H1 (cell line): ENCODE results near the gene SCN4A. TPM values are rescaled to one million over a fixed set of nuclear protein-coding genes. Genes with fewer than 3 reads are reported as not detected.

ENCODE experiments used
- CTCF ChIA-PET: fragments of 300-600 bp; sonication (Branson Sonifier 250); formaldehyde crosslinking; loops from one replicate; lab custom pipeline; 2021; ENCODE audit not compliant: partially characterized antibody; lab: Charles Lee
- POLR2A ChIA-PET: fragments of 300-600 bp; sonication (Branson Sonifier 250); formaldehyde crosslinking; loops from one replicate; lab custom pipeline; 2021; ENCODE audit warnings: inconsistent platforms; ENCODE audit not compliant: partially characterized antibody; lab: Charles Lee
- DNase-seq, 2 experiments: peaks; one replicate each; pipeline versions ENCODE4 v3.0.0 to v3.0.0-alpha.2; 2010 to 2022; ENCODE audit warnings: low spot score in 2 of 2, low read depth in 1 of 2, mixed read lengths in 1 of 2
- FAIRE-seq: peaks from 2 replicates; lab custom pipeline; 2011; peaks lifted over from hg19 to GRCh38; lab: Jason Lieb, UNC
- H2AFZ ChIP-seq: 2 replicates; pipeline ENCODE4 v1.8.1; 2012; ENCODE audit warnings: low read length, inconsistent platforms
- H2AK5ac ChIP-seq: 2 replicates; pipeline ENCODE4 v1.6.1; 2013; ENCODE audit warnings: low read depth, low read length
- H2BK120ac ChIP-seq: replicated peaks from 2 replicates; pipeline ENCODE3; 2013; ENCODE audit warnings: low read depth, low read length, inconsistent platforms
- H2BK12ac ChIP-seq: 2 replicates; pipeline ENCODE4 v1.6.1; 2013; ENCODE audit warnings: low read depth, low read length
- H2BK15ac ChIP-seq: 2 replicates; pipeline ENCODE4 v1.6.1; 2013; ENCODE audit warnings: low read length
- H2BK20ac ChIP-seq: 2 replicates; pipeline ENCODE4 v1.6.1; 2013; ENCODE audit warnings: low read length
- H2BK5ac ChIP-seq: 2 replicates; pipeline ENCODE4 v1.6.1; 2013; ENCODE audit warnings: low read depth, low read length
- H3K14ac ChIP-seq: 2 replicates; pipeline ENCODE4 v1.6.1; 2013; ENCODE audit warnings: inconsistent platforms; ENCODE audit not compliant: insufficient read length
- H3K18ac ChIP-seq: 2 replicates; pipeline ENCODE4 v1.6.1; 2013; ENCODE audit warnings: low read length; ENCODE audit errors: extremely low read depth
- H3K23ac ChIP-seq: 2 replicates; pipeline ENCODE4 v1.6.1; 2013; ENCODE audit warnings: inconsistent platforms; ENCODE audit not compliant: insufficient read length
- H3K23me2 ChIP-seq: 2 replicates; pipeline ENCODE4 v1.6.1; 2013; ENCODE audit warnings: low read depth, low read length
- H3K27ac ChIP-seq: 2 replicates; pipeline ENCODE4 v1.6.1; 2011; ENCODE audit warnings: low read depth, low read length, inconsistent platforms
- H3K27me3 ChIP-seq, 4 experiments: replicated peaks in 1 of 4; 1 replicate in 1 of 4; 2 replicates in 3 of 4; pipeline versions ENCODE4 v1.6.1 to v1.8.1; 2011 to 2013; ENCODE audit warnings: low read length in 3 of 4, mild to moderate bottlenecking in 3 of 4, inconsistent platforms in 2 of 4, mixed read lengths in 2 of 4, moderate library complexity in 1 of 4; ENCODE audit not compliant: control insufficient read depth in 3 of 4, insufficient read depth in 3 of 4; ENCODE audit errors: extremely low read depth in 1 of 4
- H3K36me3 ChIP-seq, 4 experiments: 2 replicates each; pipeline versions ENCODE4 v1.6.1 to v1.8.1; 2011 to 2013; ENCODE audit warnings: mild to moderate bottlenecking in 4 of 4, low read length in 3 of 4, moderate library complexity in 2 of 4, control low read depth in 1 of 4, inconsistent platforms in 1 of 4; ENCODE audit not compliant: insufficient read depth in 4 of 4, control insufficient read depth in 2 of 4
- H3K4ac ChIP-seq: replicated peaks from 2 replicates; pipeline ENCODE3; 2013; ENCODE audit warnings: low read length, low read depth, mixed read lengths, inconsistent platforms; ENCODE audit not compliant: insufficient read length
- H3K4me1 ChIP-seq, 4 experiments: replicated peaks in 1 of 4; 1 replicate in 1 of 4; 2 replicates in 3 of 4; pipeline versions ENCODE4 v1.6.1 to v1.8.1; 2011 to 2013; ENCODE audit warnings: low read length in 3 of 4, inconsistent platforms in 2 of 4, mixed read lengths in 1 of 4; ENCODE audit not compliant: insufficient read depth in 4 of 4, control insufficient read depth in 3 of 4
- H3K4me2 ChIP-seq, 2 experiments: 2 replicates each; pipeline versions ENCODE4 v1.6.1 to v1.8.1; 2011 to 2013; ENCODE audit warnings: low read depth in 2 of 2, low read length in 2 of 2, control low read depth in 1 of 2, inconsistent platforms in 1 of 2, mild to moderate bottlenecking in 1 of 2; ENCODE audit not compliant: insufficient read depth in 1 of 2
- H3K4me3 ChIP-seq, 4 experiments: fragments of 200-600, 300-600 bp in 1 of 4; sonication (generic), shearing (Covaris generic), sonication (Bioruptor Twin) in 1 of 4; 2 replicates each; pipeline versions ENCODE4 v1.5.1 to v1.8.1; 2011 to 2016; ENCODE audit warnings: low read length in 4 of 4, low read depth in 3 of 4, control low read depth in 2 of 4, inconsistent platforms in 2 of 4, mild to moderate bottlenecking in 2 of 4, mixed read lengths in 1 of 4, moderate library complexity in 1 of 4; ENCODE audit not compliant: insufficient read depth in 2 of 4; ENCODE audit errors: extremely low read depth in 1 of 4
- H3K56ac ChIP-seq: replicated peaks from 2 replicates; pipeline ENCODE3; 2013; ENCODE audit warnings: low read depth, mild to moderate bottlenecking, mixed read lengths, low read length, inconsistent platforms; ENCODE audit not compliant: insufficient read length
- H3K79me1 ChIP-seq: 2 replicates; pipeline ENCODE4 v1.6.1; 2013; ENCODE audit warnings: low read depth, low read length, control low read depth
- H3K79me2 ChIP-seq, 2 experiments: 2 replicates each; pipeline versions ENCODE4 v1.6.1 to v1.8.1; 2012 to 2013; ENCODE audit warnings: low read length in 2 of 2, mild to moderate bottlenecking in 2 of 2, inconsistent platforms in 1 of 2; ENCODE audit not compliant: insufficient read depth in 2 of 2, control insufficient read depth in 1 of 2
- H3K9ac ChIP-seq, 4 experiments: replicated peaks in 1 of 4; 1 replicate in 1 of 4; 2 replicates in 3 of 4; pipeline versions ENCODE4 v1.6.1 to v1.8.1; 2011 to 2013; ENCODE audit warnings: low read depth in 3 of 4, low read length in 3 of 4, control low read depth in 2 of 4, mild to moderate bottlenecking in 2 of 4, moderate library complexity in 2 of 4, inconsistent platforms in 1 of 4; ENCODE audit errors: extremely low read depth in 1 of 4
- H3K9me3 ChIP-seq, 2 experiments: 2 replicates each; pipeline versions ENCODE4 v1.6.1 to v1.8.1; 2012 to 2013; ENCODE audit warnings: mild to moderate bottlenecking in 2 of 2, moderate library complexity in 2 of 2, control low read depth in 1 of 2, inconsistent platforms in 1 of 2, low read depth in 1 of 2, low read length in 1 of 2, mixed read lengths in 1 of 2; ENCODE audit not compliant: insufficient read depth in 2 of 2
- H4K20me1 ChIP-seq, 2 experiments: replicated peaks in 1 of 2; 2 replicates each; pipeline versions ENCODE3 to v1.8.1; 2011 to 2013; ENCODE audit warnings: inconsistent platforms in 2 of 2, low read length in 2 of 2, mild to moderate bottlenecking in 1 of 2; ENCODE audit not compliant: insufficient read depth in 2 of 2, control insufficient read depth in 1 of 2
- H4K5ac ChIP-seq: 2 replicates; pipeline ENCODE4 v1.6.1; 2013; ENCODE audit warnings: low read length, low read depth, mixed read lengths, inconsistent platforms; ENCODE audit not compliant: insufficient read length
- H4K8ac ChIP-seq: 2 replicates; pipeline ENCODE4 v1.8.0; 2013; ENCODE audit warnings: mild to moderate bottlenecking, moderate library complexity, low read length, inconsistent platforms; ENCODE audit not compliant: insufficient read depth; ENCODE audit errors: extremely low read depth
- H4K91ac ChIP-seq: replicated peaks from 2 replicates; pipeline ENCODE3; 2013; ENCODE audit warnings: low read length, mixed read lengths, inconsistent platforms; ENCODE audit not compliant: insufficient read length
- CTBP2 ChIP-seq: IDR thresholded peaks from 2 replicates; pipeline ENCODE4 v1.7.0; 2011; ENCODE audit warnings: borderline replicate concordance, mild to moderate bottlenecking, moderate library complexity, mixed read lengths, low read length; ENCODE audit not compliant: insufficient read depth, insufficient read length
- GABPA ChIP-seq: IDR thresholded peaks from 2 replicates; pipeline ENCODE4 v1.6.1; 2011; ENCODE audit warnings: mild to moderate bottlenecking, low read length, moderate library complexity, borderline replicate concordance; ENCODE audit not compliant: insufficient read depth
- HDAC6 ChIP-seq: IDR thresholded peaks from one replicate; pipeline ENCODE4 v1.7.1; 2012; ENCODE audit warnings: low read depth, mild to moderate bottlenecking, inconsistent platforms, low read length, moderate library complexity
- PHF8 ChIP-seq: fragments of 200-600 bp; sonication (generic); conservative IDR thresholded peaks from 2 replicates; pipeline ENCODE4 v1.7.1; 2012; ENCODE audit warnings: low read depth, mild to moderate bottlenecking, inconsistent platforms, low read length, moderate library complexity
- SUZ12 ChIP-seq: fragments of 200-600 bp; sonication (generic); IDR thresholded peaks from 2 replicates; pipeline ENCODE4 v1.6.1; 2012; ENCODE audit warnings: mild to moderate bottlenecking, inconsistent platforms, low read length, moderate library complexity, mixed read lengths
- ZNF274 ChIP-seq: IDR thresholded peaks from 2 replicates; pipeline ENCODE4 v1.7.0; 2012; ENCODE audit warnings: low read length, borderline replicate concordance; ENCODE audit errors: extremely low read depth
- WGBS, 2 experiments: shearing (Covaris generic) in 1 of 2; methylation state at CpG; one replicate each; pipeline versions ENCODE4 v1.1.6 to v1.1.7; 2013 to 2015; ENCODE audit warnings: low lambda C conversion rate in 2 of 2, mixed read lengths in 2 of 2, inconsistent platforms in 1 of 2, low coverage in 1 of 2, missing lambda C conversion rate in 1 of 2; ENCODE audit not compliant: insufficient replicate concordance in 2 of 2, insufficient coverage in 1 of 2, insufficient read length in 1 of 2; ENCODE audit errors: extremely low coverage in 1 of 2, missing lambda C conversion rate in 1 of 2; 5-methylcytosine and 5-hydroxymethylcytosine counted together
- polyA plus RNA-seq, 7 experiments: library from polyadenylated mRNA; depleted of rRNA in 3 of 7; stranded (reverse) in 5 of 7; unstranded in 2 of 7; fragments of >200 nt in 5 of 7; fragments of 200-250 nt in 2 of 7; gene quantifications; 1 replicate in 5 of 7; 2 replicates in 1 of 7; 4 replicates in 1 of 7; pipeline versions ENCODE4 v1.2.1 to v1.2.3, GENCODE V29; 2011 to 2013; ENCODE audit warnings: missing spikeins in 2 of 7, mixed read lengths in 2 of 7
- total RNA-seq: library from RNA; stranded (reverse); fragmentation: NEBNext Ultra II Directional; extraction: Animal tissue kit (Norgen Biotek cat#: 25700); gene quantifications from 2 replicates; pipeline ENCODE4 v1.2.1, GENCODE V29; 2021

The SCN4A gene
- total and polyA plus RNA-seq, 2 of the 8 experiments (the other 6 are each of a cell fraction or from before 2014, with no cell fraction given), result 5.0 to 8.5 TPM

DNA sequence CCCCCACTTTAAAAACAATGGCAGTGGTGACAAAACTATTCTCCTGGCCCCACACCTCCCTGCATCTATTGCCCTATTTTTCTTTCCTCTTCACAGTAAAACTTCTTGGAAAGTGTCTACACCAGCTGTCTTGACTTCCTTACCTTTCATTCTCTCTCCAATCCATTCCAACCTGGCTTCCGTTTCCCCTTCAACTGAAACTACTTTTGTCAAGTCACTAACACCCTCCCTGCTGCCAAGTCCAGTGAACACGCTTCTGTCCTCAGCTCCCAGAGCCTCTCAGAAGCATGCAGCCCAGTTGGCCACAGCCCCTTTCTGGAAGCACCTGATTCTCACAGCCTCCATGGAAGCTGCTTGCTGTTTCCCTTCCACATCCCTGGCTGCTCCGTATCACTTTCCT, 4.0 kb upstream of the SCN4A start:
- H3K79me2 ChIP-seq, result no peaks in the 10 kb centered on the region
- no peaks in the 10 kb centered on the region for H3K36me3 ChIP-seq
- no peak overlapping the region for H4K5ac ChIP-seq
- H2AK5ac ChIP-seq, result no peak overlapping the region
- H3K23me2 ChIP-seq, result no peaks in the 10 kb centered on the region
- no peak overlapping the region for H4K8ac ChIP-seq
- no peaks in the 10 kb centered on the region for H3K79me1 ChIP-seq
- no peaks in the 10 kb centered on the region for H4K20me1 ChIP-seq
- ChIA-PET CTCF (interaction anchor here (1.0 to 18.4 kb wide), 8 partner anchors 9 to 57 kb away, joined by 3 to 219 read pairs (median 15); partner anchors contain the start of genes GH1 and ICAM2), POLR2A (interaction anchor here (1.5 kb wide), 1 partner anchor 11 kb away, joined by 4 read pairs; no protein-coding TSS in a partner anchor)
- H3K9me3 ChIP-seq, result no peaks in the 10 kb centered on the region
- no peak overlapping the region for H2AFZ ChIP-seq
- H3K27me3 ChIP-seq, result no peaks in the 10 kb centered on the region; a peak in 1 of 7 replicates
- no peak overlapping the region for H3K27ac ChIP-seq
- H2BK5ac ChIP-seq, result no peak overlapping the region
- FAIRE-seq, result no peak
- H3K9ac ChIP-seq, result no peak overlapping the region
- no peak overlapping the region for H2BK120ac ChIP-seq
- no peak overlapping the region for H3K23ac ChIP-seq
- 88% methylated on average over 3 of the region's 3 CpGs; no CpG with 5 or more reads in 1 of the 2 experiments for WGBS, 2 experiments
- no peak for TF ChIP-seq PHF8
- no peak for TF ChIP-seq CTBP2
- TF ChIP-seq GABPA, result no peak
- TF ChIP-seq HDAC6, result no peak
- no peak for TF ChIP-seq SUZ12
- no peak for TF ChIP-seq ZNF274
- no peak overlapping the region for H2BK15ac ChIP-seq
- no peak overlapping the region for H2BK12ac ChIP-seq
- H4K91ac ChIP-seq, result no peak overlapping the region
- H3K4me1 ChIP-seq, result peaks cover 0 to 7% (median under 1%) of the 10 kb centered on the region in 4 experiments; a peak in 4 of 7 replicates
- no peak overlapping the region for H2BK20ac ChIP-seq
- no peak overlapping the region for H3K4me2 ChIP-seq
- no peak overlapping the region for H3K4me3 ChIP-seq
- no peak for DNase-seq
- no peak overlapping the region for H3K14ac ChIP-seq
- H3K4ac ChIP-seq, result no peak overlapping the region
- no peak overlapping the region for H3K18ac ChIP-seq
- no peak overlapping the region for H3K56ac ChIP-seq
